Lower lobe of right lung (tissue), 2 donors: Measurements from ENCODE around the gene STIM1. TPM values are rescaled to one million over a fixed set of nuclear protein-coding genes. Genes with fewer than 3 reads are reported as not detected.
A peak's percentile ranks its signal among the peaks of the same experiment; 100 is the strongest.

ENCODE experiments used
- ATAC-seq, 2 donors: fragments of 200-7000 bp; cut with Tn5 transposase; one replicate each; pipeline ENCODE4 v1.9.1; 2020 to 2022; ENCODE audit warnings: mild to moderate bottlenecking in 2 of 2, moderate library complexity in 2 of 2
- DNase-seq: peaks from one replicate; pipeline ENCODE4 v3.0.0-alpha.2; 2020
- H3K27ac ChIP-seq: fragments of 200-600 bp; one replicate; pipeline ENCODE4 v1.8.0; 2022
- H3K27me3 ChIP-seq: fragments of 200-600 bp; one replicate; pipeline ENCODE4 v1.8.0; 2022; ENCODE audit warnings: low read depth
- H3K36me3 ChIP-seq: fragments of 200-600 bp; one replicate; pipeline ENCODE4 v1.8.0; 2022; ENCODE audit warnings: mild to moderate bottlenecking
- H3K4me1 ChIP-seq: fragments of 200-600 bp; one replicate; pipeline ENCODE4 v1.8.0; 2022
- H3K4me3 ChIP-seq: fragments of 200-600 bp; one replicate; pipeline ENCODE4 v1.8.0; 2022; ENCODE audit warnings: mild to moderate bottlenecking
- H3K9me3 ChIP-seq: fragments of 200-600 bp; one replicate; pipeline ENCODE4 v1.8.0; 2022
- CTCF ChIP-seq: fragments of 200-600 bp; IDR thresholded peaks from one replicate; pipeline ENCODE4 v1.8.0; 2022; ENCODE audit warnings: antibody characterized with exemption, mild to moderate bottlenecking
- intact Hi-C: fragments of 100-400 bp; cut with DNase I; formaldehyde crosslinking; loops from one replicate; pipeline ENCODE4 v1.11.0; 2022
- total RNA-seq: library from RNA; stranded (reverse); fragmentation: NEBNext Ultra II Directional; extraction: Animal tissue kit (Norgen Biotek cat#: 25700); gene quantifications from one replicate; pipeline ENCODE4 v1.2.1, GENCODE V29; 2021
- donor health status: DM: no; HTN: yes; CAD: no; lungs with severe emphysema.

The STIM1 gene
- total RNA-seq, 1 donor from 2014 or later, result 59.5 TPM

- H3K4me3 ChIP-seq, result no peak overlapping the region
- DNase-seq (no peak), ATAC-seq (no peak)
- no peak overlapping the region for H3K27ac ChIP-seq
- H3K9me3 ChIP-seq, result no peaks in the 10 kb centered on the region
- no peak for TF ChIP-seq CTCF
- no peaks in the 10 kb centered on the region for H3K36me3 ChIP-seq
- no peaks in the 10 kb centered on the region for H3K27me3 ChIP-seq
- peaks cover 35% of the 10 kb centered on the region for H3K4me1 ChIP-seq
- intact Hi-C loops, result no loop called here
Measured at GRCh38 chr11:3876613-3877012, 21.1 kb downstream of the STIM1 start.

GRCh38 chr11:3877364-3878257, 22.1 kb downstream of the STIM1 start:
- no peaks in the 10 kb centered on the region for H3K27me3 ChIP-seq
- intact Hi-C loops, result no loop called here
- no peak overlapping the region for H3K27ac ChIP-seq
- H3K4me3 ChIP-seq, result no peak overlapping the region
- peaks cover 30% of the 10 kb centered on the region for H3K4me1 ChIP-seq
- no peak for DNase-seq
- no peaks in the 10 kb centered on the region for H3K36me3 ChIP-seq
- ATAC-seq, result peak in 1 of 2 donors; percentile 38
- TF ChIP-seq CTCF, result no peak
- no peaks in the 10 kb centered on the region for H3K9me3 ChIP-seq

- H3K27ac ChIP-seq, result no peak overlapping the region
- TF ChIP-seq CTCF, result no peak
- no peaks in the 10 kb centered on the region for H3K9me3 ChIP-seq
- DNase-seq (no peak), ATAC-seq (no peak)
- intact Hi-C loops, result no loop called here
- no peaks in the 10 kb centered on the region for H3K36me3 ChIP-seq
- H3K4me1 ChIP-seq, result peaks cover 30% of the 10 kb centered on the region
- no peaks in the 10 kb centered on the region for H3K27me3 ChIP-seq
- no peak overlapping the region for H3K4me3 ChIP-seq
Measured at GRCh38 chr11:3878258-3878584, 22.8 kb downstream of the STIM1 start.

- Histone ChIP-seq H3K36me3 (no peaks in the 10 kb centered on the region), H3K4me1 (peaks cover 30% of the 10 kb centered on the region), H3K27me3 (no peaks in the 10 kb centered on the region), H3K9me3 (no peaks in the 10 kb centered on the region), H3K4me3 (no peak overlapping the region), H3K27ac (peak overlapping the region; percentile 32)
- no peak for TF ChIP-seq CTCF
- intact Hi-C loops, result no loop called here
- DNase-seq (no peak), ATAC-seq (no peak)
Measured at GRCh38 chr11:3879216-3879966, 23.9 kb downstream of the STIM1 start.

GRCh38 chr11:3879967-3880542, 24.6 kb downstream of the STIM1 start:
- DNase-seq, result no peak
- H3K9me3 ChIP-seq, result no peaks in the 10 kb centered on the region
- intact Hi-C loops, result no loop called here
- no peak for TF ChIP-seq CTCF
- H3K27me3 ChIP-seq, result no peaks in the 10 kb centered on the region
- H3K36me3 ChIP-seq, result no peaks in the 10 kb centered on the region
- H3K27ac ChIP-seq, result peak overlapping the region; percentile 32
- peaks cover 30% of the 10 kb centered on the region for H3K4me1 ChIP-seq
- no peak overlapping the region for H3K4me3 ChIP-seq
- ATAC-seq, result peak; percentile 64 to 65
